ENCODE measurements around the gene RMDN2. TPM values are rescaled to one million over a fixed set of nuclear protein-coding genes. Genes with fewer than 3 reads are reported as not detected.

The RMDN2 gene
- total and polyA plus RNA-seq, 9 of the 15 experiments (the other 6 are each of a cell fraction or from before 2014, with no cell fraction given), result 1.5 to 4.3 (median 2.3) TPM

DNA sequence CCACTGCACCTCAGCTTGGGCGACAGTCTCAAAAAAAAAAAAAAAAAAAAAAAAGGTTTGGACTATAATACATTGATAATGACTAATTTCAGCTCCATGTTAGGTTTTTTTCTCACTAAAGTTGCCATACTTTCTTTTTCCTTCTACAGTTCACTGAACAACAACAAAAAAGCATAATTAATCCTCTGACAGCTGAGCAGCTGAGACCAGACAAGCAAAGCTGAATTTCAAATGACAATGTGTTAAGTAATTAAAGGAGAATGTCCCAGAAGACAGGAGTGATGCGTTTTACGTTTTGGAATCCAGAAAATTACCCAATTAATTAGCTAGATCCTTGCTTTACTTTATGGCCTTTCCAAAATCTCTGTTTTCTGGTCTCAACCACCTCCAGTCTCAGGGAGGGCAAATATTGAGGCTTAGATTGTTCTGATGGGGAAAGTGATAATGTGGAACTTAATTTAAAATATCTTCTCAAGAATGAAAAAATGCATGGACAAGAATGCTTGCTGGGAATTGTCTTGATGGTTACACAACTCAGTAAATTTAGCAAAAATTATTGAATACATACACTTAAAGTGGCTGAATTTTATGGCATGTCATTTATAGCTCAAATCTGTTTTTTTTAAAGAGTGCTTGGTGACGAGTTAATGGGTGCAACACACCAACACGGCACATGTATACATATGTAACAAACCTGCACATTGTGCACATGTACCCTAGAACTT lies 17.4 kb upstream of the RMDN2 start:
- Histone ChIP-seq H3K9me1 (ENCODE audit: control insufficient read depth, insufficient read depth, low read length) (no peaks in the 10 kb centered on the region), H3K27ac (ENCODE audit: extremely low read depth, low read depth, low read length) (no peak overlapping the region), H3K79me2 (ENCODE audit: control insufficient read depth, insufficient read depth, low read length) (no peaks in the 10 kb centered on the region), H3K36me3 (ENCODE audit: control insufficient read depth, insufficient read depth, low read length) (no peaks in the 10 kb centered on the region), H3K9ac (ENCODE audit: insufficient read depth in 1 of 2, low read depth in 2 of 2, low read length in 2 of 2) (no peak overlapping the region), H3K4me3 (no peak overlapping the region), H4K20me1 (replicated peaks; ENCODE audit: control insufficient read depth, insufficient read depth, low read length) (no peaks in the 10 kb centered on the region), H3K4me1 (replicated peaks in 1 of 2; ENCODE audit: control insufficient read depth in 2 of 2, insufficient read depth in 2 of 2, low read length in 2 of 2) (no peaks in the 10 kb centered on the region), H3K4me2 (ENCODE audit: insufficient read depth, low read length) (no peak overlapping the region), H3K9me3 (replicated peaks; ENCODE audit: control insufficient read depth, insufficient read depth, low read depth, low read length) (no peaks in the 10 kb centered on the region), H2AFZ (ENCODE audit: low read depth, low read length) (no peak overlapping the region), H3K27me3 (ENCODE audit: control insufficient read depth in 2 of 2, insufficient read depth in 2 of 2, low read length in 2 of 2) (peaks cover 5 to 6% of the 10 kb centered on the region in 2 experiments; a peak in 3 of 5 replicates)
- no peak for ATAC-seq
- in situ Hi-C loops (cut with MboI), result no loop called here
- no TSS peak for BruUV-seq (replicated peaks)
- no peak for TF ChIP-seq SMAD2 (IDR thresholded peaks at IDR 0.05; ENCODE audit: low read depth, low read length)
- TF ChIP-seq GABPB1 (CRISPR knock-in tag; IDR thresholded peaks at IDR 0.05), result no peak
- TF ChIP-seq ETV6 (IDR thresholded peaks at IDR 0.05; ENCODE audit: borderline replicate concordance in 1 of 2, low read depth in 2 of 2, low read length in 1 of 2), result no peak
- TF ChIP-seq ETV6 (CRISPR knock-in tag; IDR thresholded peaks at IDR 0.05; ENCODE audit: borderline replicate concordance), result no peak
- no peak for TF ChIP-seq XRCC4 (IDR thresholded peaks at IDR 0.05; ENCODE audit: extremely low read depth, insufficient read depth, insufficient read length)
- no peak for TF ChIP-seq POLR2G (IDR thresholded peaks at IDR 0.05; ENCODE audit: low read depth, low read length)
- TF ChIP-seq ZNF57 (CRISPR knock-in tag; IDR thresholded peaks at IDR 0.05), result no peak
- no peak for TF ChIP-seq U2AF1 (optimal IDR thresholded peaks at IDR 0.05; ENCODE audit: low read depth, low read length)
- TF ChIP-seq RBM15 (IDR thresholded peaks at IDR 0.05; ENCODE audit: insufficient read depth, low read length), result no peak
- TF ChIP-seq, protein P1, sequence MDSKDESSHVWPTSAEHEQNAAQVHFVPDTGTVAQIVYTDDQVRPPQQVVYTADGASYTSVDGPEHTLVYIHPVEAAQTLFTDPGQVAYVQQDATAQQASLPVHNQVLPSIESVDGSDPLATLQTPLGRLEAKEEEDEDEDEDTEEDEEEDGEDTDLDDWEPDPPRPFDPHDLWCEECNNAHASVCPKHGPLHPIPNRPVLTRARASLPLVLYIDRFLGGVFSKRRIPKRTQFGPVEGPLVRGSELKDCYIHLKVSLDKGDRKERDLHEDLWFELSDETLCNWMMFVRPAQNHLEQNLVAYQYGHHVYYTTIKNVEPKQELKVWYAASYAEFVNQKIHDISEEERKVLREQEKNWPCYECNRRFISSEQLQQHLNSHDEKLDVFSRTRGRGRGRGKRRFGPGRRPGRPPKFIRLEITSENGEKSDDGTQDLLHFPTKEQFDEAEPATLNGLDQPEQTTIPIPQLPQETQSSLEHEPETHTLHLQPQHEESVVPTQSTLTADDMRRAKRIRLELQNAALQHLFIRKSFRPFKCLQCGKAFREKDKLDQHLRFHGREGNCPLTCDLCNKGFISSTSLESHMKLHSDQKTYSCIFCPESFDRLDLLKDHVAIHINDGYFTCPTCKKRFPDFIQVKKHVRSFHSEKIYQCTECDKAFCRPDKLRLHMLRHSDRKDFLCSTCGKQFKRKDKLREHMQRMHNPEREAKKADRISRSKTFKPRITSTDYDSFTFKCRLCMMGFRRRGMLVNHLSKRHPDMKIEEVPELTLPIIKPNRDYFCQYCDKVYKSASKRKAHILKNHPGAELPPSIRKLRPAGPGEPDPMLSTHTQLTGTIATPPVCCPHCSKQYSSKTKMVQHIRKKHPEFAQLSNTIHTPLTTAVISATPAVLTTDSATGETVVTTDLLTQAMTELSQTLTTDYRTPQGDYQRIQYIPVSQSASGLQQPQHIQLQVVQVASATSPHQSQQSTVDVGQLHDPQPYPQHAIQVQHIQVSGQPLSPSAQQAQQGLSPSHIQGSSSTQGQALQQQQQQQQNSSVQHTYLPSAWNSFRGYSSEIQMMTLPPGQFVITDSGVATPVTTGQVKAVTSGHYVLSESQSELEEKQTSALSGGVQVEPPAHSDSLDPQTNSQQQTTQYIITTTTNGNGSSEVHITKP (IDR thresholded peaks at IDR 0.05; ENCODE audit: partially characterized antibody), result no peak
- TF ChIP-seq FOXJ2 (tag; IDR thresholded peaks at IDR 0.05), result no peak
- POLR2A ChIA-PET, result interaction anchor here (0.8 to 1.0 kb wide), 2 partner anchors 10 to 22 kb away, joined by 3 read pairs; no protein-coding TSS in a partner anchor
- DNase-seq (ENCODE audit: extremely low read depth in 1 of 4, low spot score in 3 of 4), result no peak
- intact Hi-C loops (cut with micrococcal nuclease), result no loop called here
- WGBS (ENCODE audit: insufficient coverage, low coverage, missing lambda C conversion rate), result 0% methylated on average over 5 of the region's 5 CpGs
- FAIRE-seq, result no peak
- CTCF ChIA-PET (ENCODE audit: low intra/inter-chr PET ratio), result no interaction called here

Data from K562 (cell line).